Activated CD8-positive, alpha-beta memory T cell treated with anti-CD3 and anti-CD28 coated beads for 4 hours (primary cell): ENCODE data around the gene MAPKAPK2.
"Not testable (repeated sequence)": the region's sequence is repeated elsewhere in the genome, so short reads cannot be mapped to it uniquely, and the experiment has no call there.

ENCODE experiments used
- DNase-seq, 2 donors: peaks; one replicate each; pipeline ENCODE4 v3.0.0-alpha.2; 2020; ENCODE audit warnings: low read depth in 2 of 2

The MAPKAPK2 gene

DNA sequence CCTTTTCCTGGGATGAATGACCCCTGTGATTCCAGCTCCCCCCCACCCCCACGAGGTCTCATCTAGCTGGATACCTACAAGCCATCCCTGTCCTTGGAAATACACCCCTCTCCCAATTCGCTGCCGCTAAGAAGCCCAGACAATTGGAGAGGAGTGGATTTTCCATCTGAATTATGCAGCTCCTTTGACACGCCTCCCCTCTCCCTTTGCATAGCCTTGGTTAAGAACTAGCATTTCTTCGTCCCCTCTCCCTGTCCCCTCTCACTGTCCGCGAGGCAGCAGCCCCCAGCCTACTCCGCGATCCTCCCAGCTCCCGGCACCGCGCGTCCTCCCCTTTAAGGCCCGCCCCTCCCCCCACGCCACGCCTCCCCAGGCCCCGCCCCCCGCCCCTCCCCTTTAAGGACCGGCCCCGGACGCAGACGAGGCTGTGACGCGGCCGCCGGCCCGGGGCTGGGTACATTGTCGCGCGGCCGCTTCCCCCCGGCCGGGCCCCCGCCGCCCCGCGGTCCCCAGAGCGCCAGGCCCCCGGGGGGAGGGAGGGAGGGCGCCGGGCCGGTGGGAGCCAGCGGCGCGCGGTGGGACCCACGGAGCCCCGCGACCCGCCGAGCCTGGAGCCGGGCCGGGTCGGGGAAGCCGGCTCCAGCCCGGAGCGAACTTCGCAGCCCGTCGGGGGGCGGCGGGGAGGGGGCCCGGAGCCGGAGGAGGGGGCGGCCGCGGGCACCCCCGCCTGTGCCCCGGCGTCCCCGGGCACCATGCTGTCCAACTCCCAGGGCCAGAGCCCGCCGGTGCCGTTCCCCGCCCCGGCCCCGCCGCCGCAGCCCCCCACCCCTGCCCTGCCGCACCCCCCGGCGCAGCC is at the start of gene MAPKAPK2:
Gene MAPKAPK2 (plus strand): TSS at position 428 of the 856 bp plus-strand sequence. CDS start 325 bp downstream, at position 753.
- DNase-seq: peak; percentile 56 to 62

DNA sequence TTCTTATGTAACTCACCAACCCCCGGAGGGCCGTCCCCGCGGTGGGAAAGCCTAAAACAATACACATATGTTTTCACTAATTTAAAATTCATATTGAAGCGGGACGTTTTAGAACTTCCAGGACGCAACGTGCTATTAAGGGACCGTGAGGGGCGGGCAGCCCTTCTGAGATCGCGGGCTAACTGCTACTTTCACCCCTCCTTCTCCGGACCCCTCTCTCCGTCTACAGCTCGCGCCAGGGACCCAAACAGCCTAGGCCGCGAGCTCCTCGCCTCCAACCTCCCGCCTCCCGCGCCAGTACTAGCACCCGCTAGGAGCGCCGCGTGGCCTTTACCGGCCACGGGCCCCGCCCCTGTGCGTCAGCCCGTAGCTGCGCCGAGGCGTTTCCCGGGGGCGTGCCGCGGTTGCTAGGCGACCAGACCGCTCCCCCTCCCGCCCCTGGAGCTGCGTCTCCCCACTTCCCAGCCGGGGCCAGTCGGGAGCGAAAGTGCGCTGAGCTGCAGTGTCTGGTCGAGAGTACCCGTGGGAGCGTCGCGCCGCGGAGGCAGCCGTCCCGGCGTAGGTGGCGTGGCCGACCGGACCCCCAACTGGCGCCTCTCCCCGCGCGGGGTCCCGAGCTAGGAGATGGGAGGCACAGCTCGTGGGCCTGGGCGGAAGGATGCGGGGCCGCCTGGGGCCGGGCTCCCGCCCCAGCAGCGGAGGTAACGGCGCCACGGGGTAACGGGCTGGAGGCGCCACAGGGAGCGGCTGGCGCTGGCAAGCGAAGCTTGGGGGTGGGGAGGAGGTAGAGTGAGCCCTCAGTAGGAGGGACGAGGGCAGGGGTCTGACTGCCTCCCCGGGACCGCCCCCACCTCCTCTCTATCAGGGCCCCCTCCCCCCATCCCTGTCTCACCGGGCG is 49.4 kb upstream of the MAPKAPK2 start, which contains the start of gene DYRK3:
Gene DYRK3 (plus strand): TSS at position 457 of the 898 bp plus-strand sequence. CDS start 168 bp downstream, at position 625.
- DNase-seq: peak; percentile 81 to 84

DNA sequence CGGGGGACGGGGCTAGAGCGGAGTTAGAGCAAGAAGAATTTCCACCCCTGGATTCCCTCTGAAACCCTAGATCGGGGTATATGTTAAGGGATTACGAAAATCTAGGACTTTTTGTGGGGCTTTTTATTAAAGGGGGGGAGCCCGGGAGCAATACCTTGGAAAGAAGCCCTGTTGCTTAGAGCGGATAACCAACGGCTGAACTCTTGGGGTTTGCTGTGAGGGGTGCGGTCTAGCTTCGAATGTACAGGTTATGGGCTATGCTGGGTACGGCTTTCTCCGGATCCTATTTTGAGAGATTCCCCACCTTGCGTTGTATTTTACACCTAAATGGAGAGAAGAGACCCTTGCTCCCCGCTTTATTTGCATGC is 48.7 kb upstream of the MAPKAPK2 start:
- DNase-seq: no peak

DNA sequence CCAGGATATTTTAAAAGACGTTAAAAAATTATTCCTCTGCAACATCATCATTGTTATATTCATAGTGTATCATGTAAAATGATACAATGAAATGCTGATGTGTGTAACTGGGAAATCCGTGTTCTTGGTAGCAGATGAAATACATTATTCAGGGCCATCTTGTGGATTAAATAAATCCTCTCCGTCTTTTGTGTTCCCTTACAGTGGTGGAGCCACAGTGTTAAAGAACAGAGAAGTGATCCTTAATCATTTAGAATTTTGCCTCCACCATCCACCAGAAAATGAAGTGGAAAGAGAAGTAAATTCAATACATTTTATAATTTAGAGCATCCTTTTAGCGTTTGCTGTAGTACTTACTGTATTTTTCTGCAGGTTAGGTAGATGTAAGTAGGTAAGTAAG is 48.0 kb upstream of the MAPKAPK2 start:
- no peak for DNase-seq

DNA sequence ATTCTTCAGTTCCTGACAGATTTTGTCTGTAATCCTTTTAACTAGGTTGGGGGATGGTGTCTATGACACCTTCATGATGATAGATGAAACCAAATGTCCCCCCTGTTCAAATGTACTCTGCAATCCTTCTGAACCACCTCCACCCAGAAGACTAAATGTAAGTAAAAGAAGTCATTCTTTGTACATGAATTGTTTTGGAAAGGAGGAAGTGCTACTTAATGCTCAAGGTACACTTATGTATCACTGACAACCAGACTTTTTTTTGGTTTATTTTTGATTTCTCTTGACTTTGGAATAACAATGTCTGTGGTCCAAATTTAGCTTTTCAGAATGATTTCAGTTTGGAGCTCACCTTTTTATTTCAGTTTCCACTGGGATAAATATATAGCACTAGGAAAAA is 47.1 kb upstream of the MAPKAPK2 start:
- DNase-seq: no peak

DNA sequence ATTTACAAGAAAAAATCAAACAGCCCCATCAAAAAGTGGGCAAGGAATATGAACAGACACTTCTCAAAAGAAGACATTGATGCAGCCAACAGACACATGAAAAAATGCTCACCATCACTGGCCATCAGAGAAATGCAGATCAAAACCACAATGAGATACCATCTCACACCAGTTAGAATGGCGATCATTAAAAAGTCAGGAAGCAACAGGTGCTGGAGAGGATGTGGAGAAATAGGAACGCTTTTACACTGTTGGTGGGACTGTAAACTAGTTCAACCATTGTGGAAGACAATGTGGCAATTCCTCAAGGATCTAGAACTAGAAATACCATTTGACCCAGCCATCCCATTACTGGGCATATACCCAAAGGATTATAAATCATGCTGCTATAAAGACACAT is 42.6 kb upstream of the MAPKAPK2 start:
- not testable (repeated sequence) for DNase-seq

DNA sequence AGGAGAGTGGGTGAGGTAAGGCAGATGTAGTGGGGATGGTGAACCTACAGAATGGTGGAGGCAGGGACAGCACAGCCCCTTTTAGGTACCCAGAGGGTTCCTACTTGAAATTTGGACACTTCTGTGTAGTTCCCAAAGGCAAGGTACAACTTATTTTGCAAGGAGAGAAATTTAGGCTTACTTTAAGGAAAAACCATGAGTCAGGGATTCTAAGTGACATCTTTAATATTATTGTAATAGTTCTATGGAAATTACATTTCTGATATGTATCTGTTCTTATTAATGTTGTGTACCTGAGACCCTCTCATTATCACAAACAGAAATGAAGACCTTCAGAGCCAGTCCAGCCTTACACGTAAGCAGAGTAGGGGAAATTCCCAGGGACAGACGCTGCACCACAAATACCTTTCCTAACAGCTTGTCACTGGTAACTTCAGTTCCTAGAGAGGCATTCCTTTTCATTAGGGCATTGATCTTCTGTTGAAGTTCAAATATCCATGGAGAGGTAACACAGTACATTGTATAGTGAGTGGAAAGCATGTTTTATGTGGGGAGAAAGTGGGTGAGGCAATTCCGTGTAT is 41.5 kb upstream of the MAPKAPK2 start:
- no peak for DNase-seq

DNA sequence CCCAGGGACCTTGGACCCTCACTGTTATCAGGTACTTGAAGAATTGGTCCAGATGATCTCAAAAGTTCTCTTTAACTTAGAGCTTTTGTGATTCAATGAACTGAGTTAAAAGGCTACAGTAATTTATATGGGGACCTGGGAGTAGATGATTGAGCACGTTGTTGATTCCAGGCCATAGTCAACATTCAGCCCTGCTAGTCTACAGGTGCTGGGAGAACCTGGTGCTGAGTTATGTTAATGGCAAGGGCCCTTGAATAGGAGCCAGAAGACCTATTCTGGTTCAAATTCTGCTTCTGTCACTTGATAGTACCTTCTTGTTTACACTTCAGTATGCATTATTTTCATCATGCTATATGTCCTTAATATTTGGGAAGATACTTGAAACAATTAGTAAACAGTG is 38.2 kb upstream of the MAPKAPK2 start:
- DNase-seq: no peak

DNA sequence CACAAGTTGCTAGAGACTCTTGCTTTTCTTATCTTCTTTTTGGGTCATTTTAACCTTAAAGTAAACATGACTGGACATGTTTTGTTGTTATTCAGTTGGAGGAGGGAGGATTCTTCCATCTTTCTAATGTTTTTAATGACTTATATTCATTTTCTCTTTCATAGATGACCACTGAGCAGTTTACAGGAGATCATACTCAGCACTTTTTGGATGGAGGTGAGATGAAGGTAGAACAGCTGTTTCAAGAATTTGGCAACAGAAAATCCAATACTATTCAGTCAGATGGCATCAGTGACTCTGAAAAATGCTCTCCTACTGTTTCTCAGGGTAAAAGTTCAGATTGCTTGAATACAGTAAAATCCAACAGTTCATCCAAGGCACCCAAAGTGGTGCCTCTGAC is 37.5 kb upstream of the MAPKAPK2 start:
- DNase-seq: no peak

DNA sequence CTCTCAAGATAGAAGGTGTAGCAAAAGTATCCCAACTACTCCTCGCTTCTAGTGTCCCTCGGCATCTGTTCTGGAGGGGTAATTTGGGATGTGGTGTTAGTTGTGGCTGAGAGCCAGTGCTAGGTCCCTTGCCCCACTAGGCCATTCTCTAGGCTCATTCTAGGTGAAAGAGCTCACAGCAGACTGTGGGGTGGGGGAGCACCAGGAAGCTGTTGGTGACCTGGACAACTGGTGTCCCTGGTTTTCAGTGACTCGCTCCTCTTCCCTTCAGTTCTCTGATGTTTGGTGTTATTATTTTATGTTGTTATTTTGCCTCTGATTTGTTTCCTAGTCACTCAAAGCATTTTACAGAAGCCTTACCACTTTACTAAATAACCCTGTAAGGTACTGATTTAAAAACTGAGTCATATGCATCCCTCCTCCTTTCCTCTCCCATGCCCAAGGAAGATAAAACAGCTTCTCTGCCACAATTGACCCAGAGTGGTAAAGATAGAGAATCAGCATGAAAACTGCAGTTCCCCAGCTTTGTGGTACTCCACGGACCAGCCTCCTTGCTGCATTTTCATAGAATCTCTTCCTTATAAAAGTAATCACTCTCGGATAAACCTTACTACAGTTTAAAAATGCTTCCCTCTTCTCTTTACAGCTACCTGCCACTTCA is 35.3 kb upstream of the MAPKAPK2 start:
- no peak for DNase-seq

DNA sequence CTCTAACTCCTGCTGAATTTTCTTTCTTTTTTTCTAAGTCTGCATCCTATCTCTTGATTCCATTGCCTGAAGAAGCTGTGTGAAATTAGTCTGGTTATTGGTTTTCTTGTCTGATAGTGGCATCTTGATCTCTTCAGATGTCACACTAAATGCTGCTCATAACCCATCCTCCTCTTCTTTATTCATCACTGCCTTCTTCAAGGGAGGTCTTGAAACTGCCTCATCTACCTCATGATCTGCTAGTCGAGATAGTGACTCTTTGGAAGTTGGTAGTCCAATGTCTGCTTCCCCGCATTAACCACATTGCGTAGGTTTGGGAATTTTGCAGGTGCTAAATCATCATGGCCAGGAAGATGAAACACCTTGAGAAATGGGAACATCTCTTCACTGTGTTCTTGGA is 33.7 kb upstream of the MAPKAPK2 start:
- no peak for DNase-seq

DNA sequence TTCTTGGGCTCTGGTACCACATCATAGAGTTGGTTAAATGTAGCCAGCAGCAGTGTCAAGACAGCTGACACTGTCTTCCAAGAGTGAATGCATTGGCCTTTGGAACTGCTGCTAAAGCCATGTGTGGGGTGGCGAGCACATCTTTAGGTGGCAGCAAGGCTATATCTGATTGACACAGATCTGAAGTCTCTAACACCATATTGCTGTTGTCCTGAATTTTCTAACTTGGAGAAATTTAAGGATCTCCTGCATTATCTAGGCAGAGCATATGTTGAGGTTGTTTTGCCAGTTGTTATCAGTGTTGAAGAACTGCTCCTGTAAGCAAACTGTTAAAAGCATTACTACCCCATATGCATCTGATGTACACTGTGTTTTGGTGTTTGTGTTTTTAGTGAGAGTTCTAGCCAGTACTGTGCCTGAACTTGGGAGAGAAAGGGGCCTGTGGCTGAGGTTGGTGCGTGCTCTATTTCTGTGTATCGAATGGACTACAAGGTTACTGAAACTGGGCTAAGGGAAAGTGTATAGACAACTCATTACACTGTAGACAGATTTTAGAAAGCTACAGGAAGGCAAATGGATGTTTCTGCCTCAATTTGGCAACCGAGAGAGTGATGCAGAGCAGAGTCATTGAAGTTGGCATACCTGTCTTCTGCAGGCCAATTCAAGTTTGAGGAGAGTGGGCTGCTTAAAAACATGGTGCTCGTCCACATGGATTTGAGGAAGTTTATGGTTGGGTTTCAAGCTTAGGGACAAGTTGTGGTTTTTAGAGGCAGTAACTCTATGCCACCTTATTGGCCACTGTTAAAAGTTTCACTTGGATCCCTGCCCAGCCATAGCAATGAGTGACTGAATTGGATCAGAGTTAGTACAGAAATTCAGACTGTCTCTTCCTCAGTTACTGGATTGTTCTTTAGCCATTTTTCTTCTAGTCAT is 32.5 kb upstream of the MAPKAPK2 start:
- DNase-seq: no peak

DNA sequence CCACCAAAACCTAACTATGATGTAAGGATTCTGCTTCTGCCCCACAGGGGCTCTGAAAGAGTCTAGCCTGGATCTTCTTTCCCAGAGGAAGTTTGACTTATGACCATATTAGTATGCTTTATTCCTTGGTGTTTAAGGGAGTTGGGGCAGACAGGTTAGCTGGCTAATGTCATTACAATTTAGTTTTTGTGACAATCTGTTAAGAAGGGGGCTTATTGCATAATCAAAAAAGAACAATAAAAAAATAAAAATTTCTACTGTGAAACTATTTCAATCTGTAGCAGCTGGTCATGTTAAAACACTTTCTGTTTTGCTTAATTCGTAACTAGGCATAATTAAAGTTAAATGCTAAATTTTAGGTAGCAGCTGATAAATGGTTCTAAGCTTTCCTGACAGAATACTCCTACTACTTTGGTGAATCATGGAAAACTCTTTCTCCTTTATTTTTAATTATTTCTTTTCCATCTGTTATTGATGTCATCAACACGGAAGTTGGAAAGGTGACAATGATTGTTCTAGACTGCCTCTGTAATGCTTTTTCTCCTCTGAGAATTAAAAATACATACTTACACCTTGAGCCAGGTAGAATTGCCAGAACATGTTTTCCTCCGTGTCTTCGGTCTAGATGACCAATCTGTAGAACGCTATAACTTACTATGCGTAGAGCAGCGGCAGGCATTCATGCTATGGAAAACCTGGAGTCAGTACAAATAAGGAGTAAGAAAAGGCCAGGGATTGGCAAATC is 30.8 kb upstream of the MAPKAPK2 start:
- DNase-seq: no peak

DNA sequence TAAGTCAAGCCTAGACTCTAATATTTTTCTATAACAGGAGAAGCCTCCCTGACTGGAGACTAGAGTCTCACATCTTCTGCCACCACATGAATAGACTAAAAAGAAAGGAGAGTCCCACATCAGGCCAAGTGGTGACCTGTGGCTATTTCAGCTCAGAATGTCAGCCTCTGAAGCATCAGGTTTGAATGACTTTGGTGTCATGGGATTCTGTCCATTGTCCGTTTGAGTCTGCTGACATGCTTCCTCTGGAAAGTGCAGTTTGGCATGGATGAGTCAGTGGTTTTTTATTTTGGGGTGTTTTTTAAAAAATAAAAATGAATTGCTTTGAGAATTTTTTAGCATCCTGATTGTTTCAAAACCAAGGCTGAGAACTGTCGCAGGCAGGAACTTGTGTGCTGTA is 29.9 kb upstream of the MAPKAPK2 start:
- DNase-seq: no peak

DNA sequence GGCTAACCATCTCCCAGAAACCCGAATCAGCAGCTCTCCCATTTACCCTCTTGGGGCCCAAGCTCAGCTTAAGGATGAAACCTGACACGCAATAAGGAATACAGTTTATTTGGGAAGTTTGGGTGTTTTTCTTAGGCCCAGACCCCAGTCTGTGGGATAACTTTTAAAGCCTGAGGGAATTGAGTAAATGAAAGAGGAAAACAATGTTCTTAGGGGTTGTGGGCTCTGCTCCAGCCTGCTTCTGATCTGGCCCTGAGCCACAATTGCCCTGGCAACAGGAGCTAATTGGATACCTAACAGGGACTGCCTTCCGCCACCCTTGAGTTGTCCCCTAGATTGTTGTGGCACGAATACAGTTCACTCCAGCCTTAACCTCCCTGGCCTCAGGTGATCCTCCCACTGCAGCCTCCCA is 29.2 kb upstream of the MAPKAPK2 start:
- DNase-seq: no peak

DNA sequence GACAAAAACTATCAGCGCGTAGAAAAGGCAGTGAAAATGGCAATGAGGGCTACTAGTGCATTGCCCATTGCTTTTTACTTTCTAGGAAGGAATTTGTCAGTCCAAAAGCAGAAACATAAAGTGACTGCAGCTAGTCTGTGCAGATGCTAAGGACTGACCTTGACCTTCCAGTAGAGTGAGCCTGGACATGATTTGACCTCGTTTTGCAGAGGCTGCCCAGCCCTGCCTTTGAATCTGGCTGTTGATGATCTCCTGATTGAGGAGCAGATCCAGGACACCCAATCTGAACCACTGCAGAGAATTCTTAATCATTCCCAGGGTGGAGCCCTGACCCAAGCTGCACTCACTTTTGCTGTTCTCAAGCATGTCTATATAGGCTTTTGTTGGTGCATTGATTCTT is 27.8 kb upstream of the MAPKAPK2 start:
- no peak for DNase-seq

DNA sequence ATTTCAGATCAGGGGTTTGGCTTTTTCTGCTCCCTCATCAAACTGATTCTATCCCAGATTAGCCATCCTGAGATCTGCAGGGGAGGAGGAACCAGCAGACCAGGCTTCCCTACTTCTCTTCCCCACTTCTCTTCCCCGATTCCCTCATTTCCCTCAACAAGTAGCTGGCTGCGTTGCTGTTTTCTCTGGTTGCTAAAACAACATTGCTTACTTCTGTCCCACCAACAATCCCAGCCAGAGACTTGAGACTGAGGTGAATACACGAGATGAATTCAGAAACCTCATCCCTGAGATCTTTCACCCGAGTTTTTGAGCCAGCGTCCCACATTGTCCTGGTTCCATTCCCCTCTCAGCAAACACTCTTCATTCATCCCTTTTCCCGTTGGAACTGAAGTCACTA is 27.0 kb upstream of the MAPKAPK2 start:
- DNase-seq: no peak

DNA sequence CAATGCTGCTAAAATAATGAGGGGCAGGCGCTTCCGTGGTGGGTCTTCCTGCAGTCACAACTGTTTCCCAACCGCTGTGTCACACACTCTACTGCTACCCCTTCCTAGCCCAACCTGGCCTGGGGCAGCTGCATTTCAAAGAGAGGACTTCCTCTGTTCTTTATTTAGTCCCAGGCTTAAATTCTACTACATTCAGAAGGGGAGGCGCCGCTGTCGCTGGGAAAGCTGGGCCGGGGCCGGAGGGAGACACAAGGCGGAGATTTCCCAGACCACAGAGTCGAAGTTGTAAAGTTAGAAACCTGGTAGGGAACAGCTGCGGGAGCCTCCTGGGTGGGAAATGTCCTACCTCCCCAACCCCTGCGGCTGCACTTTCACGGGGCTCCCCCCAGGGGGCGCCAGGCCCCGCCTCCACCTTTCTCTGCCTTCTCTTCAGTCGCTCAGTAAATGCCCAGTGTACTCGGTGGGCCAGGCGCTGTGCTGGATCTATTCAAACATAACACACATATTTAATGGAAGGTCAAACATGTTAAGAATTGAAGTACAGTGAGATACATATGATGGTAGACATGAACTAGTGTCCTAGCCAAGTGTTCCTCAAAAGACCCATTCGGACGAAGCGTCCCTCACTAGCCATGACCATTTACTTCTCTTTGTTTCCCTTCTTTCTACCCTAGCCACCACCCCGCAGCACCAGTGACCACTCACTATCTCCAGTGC is 26.3 kb upstream of the MAPKAPK2 start:
- no peak for DNase-seq

DNA sequence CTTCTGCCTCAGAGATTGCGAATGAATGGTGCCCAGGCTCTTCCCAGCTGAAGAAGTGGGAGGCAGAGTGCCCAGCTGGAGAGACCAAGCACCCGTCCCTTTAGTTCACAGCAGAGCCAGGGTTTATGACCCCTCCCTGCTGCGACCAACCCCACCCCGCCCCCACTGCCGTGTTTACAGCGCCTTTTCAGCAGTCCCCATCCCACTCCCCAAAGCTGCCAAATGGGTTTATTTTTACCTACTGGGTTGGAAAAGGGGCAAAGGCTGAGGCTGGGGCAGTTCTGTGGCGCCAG is 25.8 kb upstream of the MAPKAPK2 start:
- no peak for DNase-seq

DNA sequence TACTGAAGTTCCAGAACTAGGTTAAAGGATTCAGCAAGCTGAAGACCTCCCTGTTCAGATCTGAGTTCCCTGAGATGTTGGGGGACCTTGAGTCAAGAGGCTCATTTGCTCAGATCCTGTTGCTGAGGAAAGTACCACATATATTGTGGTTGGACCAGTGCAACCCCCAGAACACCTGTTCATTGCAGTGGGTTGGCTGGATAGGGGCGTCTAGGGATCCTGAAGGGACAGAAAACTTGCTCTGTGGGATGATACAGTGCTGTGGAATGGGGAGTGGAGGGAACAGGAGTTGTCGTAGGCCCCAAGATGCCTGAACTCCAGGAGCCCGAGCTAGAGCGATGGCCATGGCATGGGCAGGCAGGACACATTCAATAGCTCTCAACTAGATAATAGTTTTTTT is 24.6 kb upstream of the MAPKAPK2 start:
- DNase-seq: no peak
